HFF-Myc (cell line): ENCODE measurements around the gene CLASRP.

Experiments used
- DNase-seq: peaks from one replicate; pipeline ENCODE4 v3.0.0-alpha.2; 2011; ENCODE audit warnings: low read depth; ENCODE audit errors: extremely low read depth
- H3K4me3 ChIP-seq: replicated peaks from 2 replicates; pipeline ENCODE4 v1.5.1; 2011; ENCODE audit warnings: low read depth, mild to moderate bottlenecking, control low read depth, low read length
- CTCF ChIP-seq: IDR thresholded peaks from 2 replicates; pipeline ENCODE4 v1.5.1; 2012; ENCODE audit warnings: mild to moderate bottlenecking, low read depth, low read length, control low read depth; ENCODE audit errors: missing control alignments

CLASRP gene

GRCh38 chr19:45097450-45097775 lies 58.6 kb downstream of the CLASRP start:
- no peak for DNase-seq
- H3K4me3 ChIP-seq = no peak overlapping the region
- TF ChIP-seq CTCF = no peak

GRCh38 chr19:45097776-45098520 lies 59.1 kb downstream of the CLASRP start:
- peak; percentile 84 for DNase-seq
- peak overlapping the region; percentile 14 for H3K4me3 ChIP-seq
- no peak for TF ChIP-seq CTCF

GRCh38 chr19:45098521-45099466 lies 59.9 kb downstream of the CLASRP start:
- no peak for DNase-seq
- peak overlapping the region; percentile 14; the same call in 1 of the 2 replicates for H3K4me3 ChIP-seq
- TF ChIP-seq CTCF = no peak

GRCh38 chr19:45099467-45100191 lies 60.8 kb downstream of the CLASRP start:
- H3K4me3 ChIP-seq = no peak overlapping the region
- no peak for TF ChIP-seq CTCF
- DNase-seq = no peak

- no peak for TF ChIP-seq CTCF
- DNase-seq = no peak
- no peak overlapping the region for H3K4me3 ChIP-seq
Observed at GRCh38 chr19:45100201-45100600, 61.4 kb downstream of the CLASRP start.

GRCh38 chr19:45100846-45101252 lies 62.0 kb downstream of the CLASRP start:
- TF ChIP-seq CTCF = no peak
- H3K4me3 ChIP-seq = no peak overlapping the region
- DNase-seq = no peak
